ENCODE data around the gene ANKRD33B.
"Not testable (repeated sequence)": the region's sequence is repeated elsewhere in the genome, so short reads cannot be mapped to it uniquely, and the experiment has no call there.

ANKRD33B gene

DNA sequence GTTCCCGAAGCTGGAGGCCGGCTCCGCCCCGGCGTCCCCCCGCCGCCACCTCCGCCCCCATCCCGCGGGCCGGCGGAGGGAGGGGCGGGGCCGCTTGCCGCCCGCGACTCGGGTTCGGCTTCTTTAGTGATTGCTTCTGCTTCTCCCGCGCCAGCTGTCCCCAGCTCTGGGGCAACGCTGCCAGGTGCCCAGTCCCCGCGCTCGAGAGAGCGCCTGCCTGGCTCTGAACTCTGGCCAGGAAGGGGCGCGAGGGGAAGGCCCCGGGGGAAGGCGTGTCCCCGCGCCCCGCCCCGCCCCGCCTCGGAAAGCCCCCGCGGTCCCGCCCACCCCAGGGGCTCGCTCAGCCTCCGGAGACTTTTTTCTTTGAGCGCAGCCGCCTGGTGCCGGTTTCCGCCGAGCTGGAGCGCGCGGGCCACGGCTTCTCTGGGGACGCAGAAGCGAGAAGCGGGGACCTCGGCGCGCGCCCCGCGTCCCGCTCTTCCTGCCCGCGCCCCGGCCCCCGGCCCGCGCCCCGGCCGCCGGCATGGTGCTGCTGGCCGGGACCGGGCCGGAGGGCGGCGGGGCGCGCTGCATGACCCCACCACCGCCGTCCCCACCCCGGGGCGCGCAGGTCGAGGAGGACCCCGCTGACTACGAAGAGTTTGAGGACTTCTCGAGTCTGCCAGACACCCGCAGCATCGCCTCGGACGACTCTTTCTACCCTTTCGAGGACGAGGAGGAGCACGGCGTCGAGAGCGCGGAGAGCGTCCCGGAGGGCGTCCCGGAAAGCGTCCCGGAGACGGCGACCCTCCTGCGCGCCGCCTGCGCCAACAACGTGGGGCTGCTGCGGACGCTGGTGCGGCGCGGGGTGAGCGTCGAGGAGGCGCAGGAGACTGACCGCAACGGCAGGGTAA, at the start of gene ANKRD33B:
Gene ANKRD33B, plus strand, starts transcription at position 126 of the 893 bp plus-strand sequence. Its CDS starts 398 bp downstream, at position 524.
- DNase-seq: peak; percentile 75 to 82

DNA sequence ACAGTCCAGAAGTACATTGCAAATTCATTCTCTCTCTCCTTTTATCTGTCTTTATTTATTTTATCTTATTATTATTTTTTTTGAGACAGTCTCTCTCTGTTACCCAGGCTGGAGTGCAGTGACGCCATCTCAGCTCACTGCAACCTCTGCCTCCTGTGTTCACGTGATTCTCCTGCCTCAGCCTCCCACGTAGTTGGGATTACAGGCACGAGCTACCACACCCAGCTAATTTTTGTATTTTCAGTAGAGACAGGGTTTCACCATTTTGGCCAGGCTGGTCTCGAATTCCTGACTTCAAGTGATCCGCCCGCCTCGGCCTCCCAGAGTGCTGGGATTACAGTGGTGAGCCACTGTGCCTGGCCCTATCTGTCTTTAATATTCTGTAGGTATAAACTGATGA, 49.3 kb upstream of the ANKRD33B start:
- not testable (repeated sequence) for DNase-seq

DNA sequence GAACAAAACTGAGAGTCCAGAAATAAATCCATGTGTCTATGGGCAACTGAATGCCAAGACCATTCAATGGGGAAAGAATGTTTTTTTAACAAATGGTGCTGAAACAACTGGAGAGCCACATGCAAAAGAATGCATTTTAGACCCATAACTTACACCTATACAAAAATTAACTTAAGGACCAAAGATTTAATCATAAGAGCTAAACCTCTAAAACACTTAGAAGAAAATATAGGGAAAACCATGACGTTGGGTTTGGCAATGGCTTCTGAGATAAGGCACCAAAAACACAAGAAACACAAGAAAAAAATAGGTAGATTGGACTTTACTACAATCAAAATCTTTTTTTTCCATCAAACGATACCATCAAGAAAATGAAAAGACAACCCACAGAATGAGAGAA, 48.4 kb upstream of the ANKRD33B start:
- no peak for DNase-seq

DNA sequence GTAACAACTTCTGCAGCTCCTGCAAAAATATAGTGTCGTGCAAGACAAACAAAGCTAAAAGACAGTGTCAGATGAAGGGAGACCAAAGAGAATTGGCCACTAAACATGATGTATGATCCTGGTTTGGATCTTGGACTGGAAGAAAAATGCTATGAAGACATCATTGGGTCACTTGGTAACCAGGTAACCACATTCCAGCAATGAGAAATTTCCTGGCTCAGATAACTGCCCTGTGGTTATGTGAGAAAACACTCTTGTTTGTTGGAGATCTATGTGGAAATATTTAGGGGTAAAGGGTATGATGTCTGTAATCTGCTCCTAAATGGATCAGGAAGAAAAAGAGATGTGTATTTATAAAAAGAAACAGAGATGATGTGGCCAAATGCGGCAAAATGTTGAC, 45.5 kb upstream of the ANKRD33B start:
- DNase-seq: no peak

DNA sequence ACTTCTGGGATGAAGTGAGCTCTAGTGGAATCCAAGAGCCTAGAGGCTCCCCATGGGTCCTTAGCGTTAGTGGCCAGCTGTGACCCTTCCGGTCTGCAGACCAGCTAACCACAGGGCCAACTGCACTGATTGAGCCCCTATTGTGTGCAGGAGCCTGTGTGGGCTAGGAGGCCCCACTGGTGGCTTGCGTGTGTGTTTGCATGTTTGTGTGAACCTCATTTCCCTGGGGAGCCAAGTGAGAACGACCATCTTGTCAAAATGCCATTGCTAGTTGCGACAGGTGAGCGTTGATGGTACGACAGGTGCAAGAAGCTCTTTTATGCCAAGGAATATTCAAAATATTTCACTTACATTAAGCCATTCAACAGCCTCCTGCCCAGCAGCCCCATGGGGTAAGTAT, 44.1 kb upstream of the ANKRD33B start:
- DNase-seq: no peak

DNA sequence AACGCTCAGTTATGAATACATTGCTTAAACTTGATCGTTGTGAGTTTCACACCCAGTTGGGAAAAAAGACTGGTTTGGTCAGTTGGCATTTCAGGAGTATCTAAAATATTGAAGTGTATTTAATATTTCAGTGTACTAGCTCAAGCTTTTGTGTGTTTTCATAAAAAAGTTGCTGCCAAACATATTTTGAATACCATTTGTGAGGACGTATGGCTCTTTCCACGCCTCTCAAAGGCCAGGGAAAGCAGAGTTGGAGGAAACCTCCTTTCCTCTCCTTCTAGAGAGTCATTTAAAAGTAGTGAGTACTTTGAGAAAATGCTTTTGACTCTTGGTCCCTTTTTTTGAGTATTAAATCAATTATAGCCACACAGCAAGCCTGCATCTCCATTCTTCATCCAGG, 43.2 kb upstream of the ANKRD33B start:
- DNase-seq: no peak

DNA sequence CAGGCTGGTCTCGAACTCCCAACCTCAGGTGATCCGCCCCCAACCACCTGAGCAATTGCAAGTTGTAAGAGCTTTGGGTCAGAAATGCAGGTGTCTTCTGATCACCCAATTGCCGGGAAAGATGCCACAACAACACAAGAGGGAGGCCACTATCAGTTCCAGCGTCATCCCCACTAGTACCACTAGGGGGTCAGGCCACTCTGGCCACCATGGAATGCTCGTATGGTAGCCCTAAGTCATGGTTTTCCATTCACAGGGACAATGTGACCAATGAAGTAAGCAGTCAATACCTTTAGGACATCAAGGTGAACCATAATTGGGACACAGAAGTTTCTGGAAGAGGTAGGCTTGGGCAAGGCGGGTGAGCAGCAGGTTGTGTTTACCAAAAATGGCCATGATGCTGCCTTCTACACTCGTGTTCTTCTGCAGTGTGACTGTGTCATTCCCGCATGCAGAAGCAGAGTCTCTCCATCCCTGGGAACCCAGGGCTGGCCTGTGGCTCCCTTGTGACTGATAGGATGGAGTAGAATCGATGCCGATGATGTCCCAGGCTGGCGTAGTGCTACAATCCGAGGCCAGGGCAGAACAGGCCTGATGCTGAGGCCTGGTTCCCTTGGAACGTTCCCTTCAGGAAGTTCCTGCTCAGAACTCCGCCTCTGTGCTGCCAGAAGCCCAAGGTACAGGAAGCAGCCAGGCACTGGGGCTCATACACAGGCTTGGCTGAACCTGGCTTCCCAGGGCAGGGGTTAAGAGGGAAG, 42.2 kb upstream of the ANKRD33B start:
- no peak for DNase-seq

DNA sequence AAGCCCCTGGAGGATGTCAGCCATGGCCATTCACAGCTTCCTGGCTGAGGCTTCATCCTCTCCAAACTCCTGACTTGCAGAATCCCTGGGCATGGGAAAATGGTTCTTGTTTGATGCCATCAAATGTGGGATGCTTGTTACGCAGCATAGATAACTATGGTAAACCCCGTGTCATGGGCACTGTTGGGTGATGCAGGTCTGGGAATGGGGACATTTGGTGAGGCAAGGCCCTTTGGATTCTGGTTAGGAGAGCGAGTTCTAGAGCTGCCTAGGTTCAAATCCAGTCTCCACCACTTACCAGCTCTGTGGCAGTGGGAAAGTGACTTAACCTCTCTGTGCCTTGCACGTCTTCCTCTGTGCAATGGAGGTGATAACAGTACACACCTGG, 41.7 kb upstream of the ANKRD33B start:
- no peak for DNase-seq

DNA sequence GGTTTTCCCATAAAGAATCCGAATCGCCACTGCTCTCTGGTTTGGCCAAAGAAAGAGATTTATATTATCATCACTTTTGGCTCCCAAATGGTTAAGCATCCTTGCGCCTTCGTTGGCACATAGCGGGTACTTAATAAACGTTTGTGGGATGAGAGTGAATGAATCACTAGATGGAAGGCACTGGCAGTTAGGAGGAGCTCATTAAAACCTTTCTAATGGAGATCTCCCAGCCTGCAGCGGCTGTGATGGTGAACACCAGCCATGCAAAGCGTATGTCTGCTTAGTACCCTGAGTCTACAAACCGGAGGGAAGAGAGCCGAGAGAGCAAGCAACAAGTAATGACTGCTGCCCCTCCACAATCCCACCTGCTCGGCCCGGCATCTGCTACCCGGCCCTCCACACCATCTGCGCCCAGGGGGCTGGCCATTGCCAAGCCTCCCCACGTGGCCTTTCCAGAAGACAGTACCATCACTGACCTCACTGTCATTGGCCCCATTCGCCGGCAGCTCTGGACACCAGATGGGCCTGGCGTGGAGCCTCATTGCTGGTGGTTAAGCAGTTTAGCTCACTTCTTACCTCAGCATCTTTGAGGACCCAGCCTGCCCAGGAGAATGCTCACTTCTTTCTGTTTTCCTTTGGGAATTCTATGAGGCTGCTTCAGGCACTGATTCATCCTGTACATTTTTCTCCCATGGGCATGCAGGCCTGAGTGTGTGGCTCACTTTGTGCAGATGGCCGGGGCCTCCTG, 39.3 kb upstream of the ANKRD33B start:
- DNase-seq: no peak

DNA sequence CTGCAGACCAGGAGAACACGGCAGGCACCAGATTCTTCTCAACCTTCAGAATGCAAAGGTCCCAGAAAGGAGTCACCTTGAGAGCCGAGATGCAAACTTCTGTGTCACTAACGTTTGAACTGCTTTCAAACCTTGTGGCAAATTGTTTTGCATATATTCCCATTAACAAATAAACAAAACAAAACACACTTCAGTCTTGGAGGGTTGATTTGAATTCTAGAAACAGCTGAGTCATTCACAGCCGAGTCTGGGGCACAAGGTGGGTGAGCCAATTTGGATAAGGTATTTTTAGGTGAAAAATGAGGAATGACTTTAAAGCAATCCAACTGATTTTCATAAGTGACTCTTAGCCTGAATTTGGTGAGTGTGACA, 38.8 kb upstream of the ANKRD33B start:
- DNase-seq: no peak

DNA sequence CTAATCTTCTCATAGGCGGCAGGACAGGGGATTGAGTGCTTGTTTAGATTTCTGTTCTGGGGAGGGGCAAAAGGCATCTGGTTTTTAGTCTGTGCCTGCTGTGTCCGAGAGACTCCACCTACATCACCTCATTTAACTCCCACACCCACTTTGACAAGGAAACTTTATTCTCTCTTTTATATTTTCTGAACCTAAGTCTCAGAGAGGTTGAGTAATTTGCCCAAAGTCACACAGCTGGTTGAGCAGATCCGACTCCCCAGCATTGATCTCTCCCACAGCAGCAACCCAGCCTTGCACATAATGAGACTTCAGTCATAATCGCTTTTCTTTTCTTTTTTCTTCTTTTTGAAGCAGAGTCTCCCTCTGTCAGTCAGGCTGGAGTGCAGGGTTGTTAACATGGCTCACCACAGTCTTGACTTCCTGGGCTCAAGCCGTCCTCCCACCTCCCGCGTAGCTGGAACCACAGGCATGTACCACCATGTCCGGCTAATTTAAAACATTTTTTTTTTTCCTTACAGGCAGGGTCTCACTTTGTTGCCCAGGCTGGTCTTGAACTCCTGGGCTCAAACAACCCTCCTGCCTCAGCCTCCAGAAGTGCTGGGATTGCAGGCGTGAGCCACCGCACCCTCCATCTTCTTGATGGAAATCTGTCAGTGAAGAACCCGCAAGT, 36.5 kb upstream of the ANKRD33B start:
- DNase-seq: no peak

DNA sequence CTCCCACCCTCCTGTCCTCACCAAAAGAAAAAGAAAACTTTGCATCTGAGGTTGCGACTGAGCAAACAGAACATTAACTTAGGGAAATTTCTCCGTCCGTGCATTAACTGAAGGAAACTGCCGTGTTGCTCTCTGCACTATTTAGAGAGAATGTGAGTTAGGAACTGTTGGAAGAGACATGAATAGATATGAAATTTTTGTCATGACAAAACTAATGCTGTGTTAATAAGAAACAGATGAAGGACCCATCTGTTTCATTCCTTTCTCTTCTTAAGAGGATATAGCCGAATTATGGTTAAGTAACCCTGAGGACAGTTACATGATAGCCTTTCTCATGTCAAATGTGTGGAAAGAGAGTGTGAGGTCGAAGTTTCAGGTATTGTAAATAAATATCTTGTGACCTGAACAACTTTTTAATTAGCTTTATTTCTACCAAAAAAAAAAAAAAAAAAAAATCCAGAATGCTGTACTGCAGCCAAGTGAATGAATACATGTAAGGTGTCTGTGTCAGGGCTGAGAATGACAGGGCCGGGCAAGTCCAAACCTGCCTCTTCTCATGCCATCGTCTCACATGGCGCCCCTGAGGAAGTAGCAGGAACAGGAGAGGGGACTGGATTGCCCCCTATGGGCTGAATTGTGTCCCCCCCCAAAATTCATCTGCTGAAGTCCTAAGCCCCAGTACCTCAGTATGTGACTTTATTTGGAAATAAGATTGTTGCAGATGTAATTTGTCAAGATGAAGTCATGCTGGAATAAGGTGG, 35.6 kb upstream of the ANKRD33B start:
- DNase-seq: no peak

DNA sequence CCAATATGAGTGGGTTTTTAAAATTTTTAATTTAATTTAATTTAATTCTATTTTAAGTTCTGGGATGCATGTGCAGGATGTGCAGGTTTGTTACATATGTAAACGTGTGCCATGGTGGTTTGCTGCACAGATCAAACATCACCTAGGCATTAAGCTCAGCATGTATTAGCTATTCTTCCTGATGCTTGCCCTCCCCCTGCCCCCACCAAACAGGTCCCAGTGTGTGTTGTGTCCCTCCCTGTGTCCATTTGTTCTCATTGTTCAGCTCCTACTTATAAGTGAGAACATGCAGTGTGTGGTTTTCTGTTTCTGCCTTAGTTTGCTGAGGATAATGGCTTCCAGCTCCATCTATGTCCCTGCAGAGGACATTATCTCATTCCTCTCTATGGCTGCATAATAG, 35.0 kb upstream of the ANKRD33B start:
- DNase-seq: no peak

DNA sequence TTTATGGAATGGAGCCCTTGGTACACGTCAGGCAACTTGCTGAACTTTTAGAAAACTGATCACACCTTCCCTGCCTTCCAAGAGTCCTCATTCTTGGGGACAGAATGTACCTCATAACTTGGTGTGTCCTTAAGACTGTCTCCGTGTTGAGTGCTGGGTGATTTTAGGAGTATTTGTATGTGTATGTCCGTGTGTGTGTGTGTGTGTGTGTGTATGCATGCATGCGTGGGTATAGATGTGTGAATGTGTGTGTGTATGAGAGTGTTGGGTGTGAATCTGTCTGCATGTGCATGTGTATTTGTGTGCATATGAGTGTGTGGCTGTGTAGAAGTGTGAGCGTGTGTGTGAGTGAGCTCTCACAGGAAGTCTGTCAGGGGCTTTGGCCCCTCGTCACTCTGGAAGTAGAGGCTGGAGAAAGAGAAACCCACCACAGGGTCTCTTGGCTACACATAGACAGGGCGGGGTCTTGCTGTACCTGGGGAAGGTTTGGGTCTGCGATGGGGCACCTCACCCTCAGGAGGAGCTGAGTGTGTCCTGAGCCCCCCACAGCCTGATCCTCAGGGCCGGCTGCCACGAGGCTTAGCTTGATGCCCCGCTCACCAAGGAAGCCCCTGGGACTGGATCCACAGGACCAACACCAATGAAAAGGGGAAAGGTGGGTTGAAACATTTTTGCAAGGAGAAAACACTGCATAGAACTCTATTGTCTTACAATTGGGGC, 33.1 kb upstream of the ANKRD33B start:
- no peak for DNase-seq

DNA sequence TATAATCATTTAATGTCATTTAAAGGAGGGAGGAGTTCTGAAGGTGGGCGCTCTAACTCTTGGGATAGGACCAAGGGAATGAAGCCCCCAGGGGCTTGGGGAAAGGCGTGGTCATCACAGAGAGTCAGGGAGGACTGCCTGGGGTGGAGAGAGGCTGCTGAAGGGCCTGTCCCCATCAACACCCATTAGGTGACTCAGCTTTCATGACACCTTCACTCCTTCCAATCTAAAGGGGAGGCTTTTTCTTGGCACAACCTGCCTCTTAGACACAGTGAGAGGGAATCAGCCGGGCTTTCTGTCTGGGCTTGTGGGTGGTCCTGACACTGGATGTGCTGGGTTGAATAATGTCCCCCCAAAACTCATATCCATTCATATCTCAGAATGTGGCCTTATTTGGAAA, 31.4 kb upstream of the ANKRD33B start:
- no peak for DNase-seq

DNA sequence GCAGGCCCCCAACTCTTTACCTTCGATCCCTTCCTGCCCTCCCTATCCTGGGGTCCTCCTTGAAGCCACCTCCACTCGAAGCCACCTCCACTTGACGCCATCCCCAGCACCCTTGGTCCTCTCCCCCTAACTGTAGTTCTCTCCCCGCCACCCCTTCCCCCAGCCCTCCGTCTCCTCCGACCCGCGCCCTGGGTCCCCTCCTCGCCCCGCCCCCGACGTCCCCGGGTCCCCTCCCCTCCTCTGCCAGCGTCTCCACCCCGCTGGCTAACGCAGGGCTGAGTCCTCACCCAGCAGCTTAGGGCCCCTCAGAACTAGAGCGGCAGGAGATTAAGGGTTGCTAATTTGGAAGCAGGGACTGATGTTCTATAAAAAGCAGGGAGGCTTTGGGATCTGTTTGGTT, 30.6 kb upstream of the ANKRD33B start:
- no peak for DNase-seq

DNA sequence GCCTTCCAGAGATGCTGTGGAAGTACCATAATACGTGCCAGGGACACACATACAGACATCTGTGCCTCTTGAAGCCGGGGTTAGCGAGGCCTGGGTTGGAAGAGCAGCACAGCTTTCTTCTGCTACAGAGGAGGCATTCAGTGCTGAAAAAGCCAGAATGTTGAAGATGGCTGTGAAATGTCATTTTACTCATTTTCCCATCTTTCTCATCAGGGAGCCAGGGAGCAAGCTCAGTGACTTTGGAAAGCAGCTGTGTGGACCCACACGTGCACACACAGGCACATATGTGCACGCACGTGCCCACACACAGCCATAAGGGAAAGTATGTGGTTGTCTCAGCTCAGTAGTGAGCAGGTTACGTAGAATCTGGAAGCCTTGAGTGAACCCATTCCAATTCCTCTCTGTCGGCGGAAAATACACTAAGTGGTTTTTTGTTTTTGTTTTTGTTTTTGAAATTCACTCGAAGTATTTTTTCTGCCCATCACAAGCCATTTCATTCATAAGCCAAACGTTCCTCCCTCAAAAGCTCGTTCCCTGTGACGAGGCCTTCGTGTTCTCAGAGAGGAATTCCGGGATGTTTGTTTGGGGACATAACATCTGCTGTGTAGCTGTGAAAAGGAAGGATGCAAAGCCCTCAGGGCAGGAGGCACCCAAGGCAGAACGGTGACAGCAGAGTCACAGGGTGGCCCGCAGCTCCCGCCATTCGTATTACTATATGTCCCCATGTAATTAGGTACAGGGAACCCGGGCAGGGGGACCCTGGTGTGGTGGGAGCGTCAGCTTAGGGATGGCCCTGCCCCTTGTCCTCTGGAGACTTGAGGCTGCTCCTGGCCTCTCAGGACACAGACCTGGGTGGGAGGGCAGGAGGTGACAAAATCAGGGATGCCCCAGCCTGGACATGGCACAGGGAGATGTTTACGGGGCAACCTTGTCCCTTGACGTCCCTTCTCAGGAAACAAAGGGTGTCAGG, 29.0 kb upstream of the ANKRD33B start:
- no peak for DNase-seq

DNA sequence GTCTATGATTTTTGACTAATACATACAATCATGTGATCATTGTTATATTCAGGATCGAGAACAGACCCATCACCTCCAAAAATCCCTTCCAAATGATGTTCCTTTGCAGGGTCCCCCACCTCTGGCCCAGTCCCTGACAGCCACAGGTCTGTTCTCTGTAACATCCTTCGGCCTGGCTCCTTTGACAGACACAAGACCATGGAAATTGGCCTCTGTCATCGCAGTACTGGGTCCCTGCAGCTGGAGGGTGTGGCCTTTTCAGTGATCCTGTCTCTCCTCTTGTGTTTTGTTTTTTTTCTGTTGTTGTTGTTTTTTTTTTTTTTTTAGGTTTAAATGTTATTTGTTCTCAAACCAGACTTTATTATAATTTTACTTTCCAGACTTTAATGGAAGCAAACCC, 27.4 kb upstream of the ANKRD33B start:
- DNase-seq: no peak

DNA sequence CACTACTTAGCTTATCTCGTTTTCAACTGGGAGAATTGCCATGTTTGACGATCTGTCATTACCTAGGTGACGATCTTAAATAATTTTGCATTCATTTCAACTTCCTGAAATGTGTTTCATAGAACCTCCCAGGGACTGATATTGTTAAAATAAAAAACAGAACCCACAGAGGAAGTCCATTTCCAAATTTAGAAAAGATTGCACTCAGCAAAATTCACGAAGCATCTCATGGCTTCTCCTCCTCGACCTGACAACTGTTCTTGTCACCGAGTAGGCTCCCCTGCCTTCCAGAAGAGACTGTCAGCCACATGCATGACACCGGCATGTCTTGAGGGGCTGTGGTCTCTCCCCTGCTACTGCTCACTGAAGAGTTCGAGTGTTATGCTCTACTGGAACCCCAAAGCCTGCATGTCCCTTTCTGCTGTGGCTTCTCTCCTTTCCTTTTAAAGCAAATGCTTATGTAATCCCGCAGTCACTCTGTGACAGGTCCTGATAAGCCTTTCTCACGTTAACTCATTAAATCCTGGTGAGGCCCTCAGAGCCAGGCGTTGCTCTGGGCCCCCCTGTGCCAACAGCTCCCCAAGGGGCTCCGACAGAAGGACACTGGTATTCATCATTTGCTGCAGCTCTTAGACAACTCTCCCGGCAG, 26.8 kb upstream of the ANKRD33B start:
- no peak for DNase-seq

DNA sequence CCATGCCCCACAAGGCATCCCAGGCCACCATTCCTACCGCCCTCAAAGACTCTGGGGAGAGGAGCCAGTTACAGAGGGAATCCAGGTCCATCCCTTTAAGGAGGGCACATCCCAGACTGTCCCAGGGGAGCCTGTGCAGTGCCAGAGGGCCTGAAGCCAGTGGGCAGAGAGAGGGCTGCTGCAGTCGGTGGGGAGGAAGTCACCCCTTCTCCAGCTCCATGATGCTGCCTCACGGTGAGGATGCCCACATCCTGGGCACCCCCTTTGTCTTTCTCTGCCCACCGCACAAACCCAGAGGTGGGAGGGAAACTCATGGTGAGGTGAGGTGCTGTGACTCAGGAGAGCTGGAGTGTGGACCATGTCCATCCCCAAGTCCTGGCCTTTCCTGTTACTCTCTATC, 26.2 kb upstream of the ANKRD33B start:
- DNase-seq: no peak
